ENCODE measurements around the gene C1QTNF1.

Gene C1QTNF1

GRCh38 chr17:79072544-79072943, 48.6 kb downstream of the C1QTNF1 start:
- no peak for TF ChIP-seq GATA3 (IDR thresholded peaks at IDR 0.05; ENCODE audit: low read depth, low read length)
- no peak for TF ChIP-seq GATA2 (IDR thresholded peaks at IDR 0.05; ENCODE audit: low read depth, low read length)

GRCh38 chr17:79073016-79073705, 49.2 kb downstream of the C1QTNF1 start:
- no peak for TF ChIP-seq GATA3 (IDR thresholded peaks at IDR 0.05; ENCODE audit: low read depth, low read length)
- no peak for TF ChIP-seq GATA2 (IDR thresholded peaks at IDR 0.05; ENCODE audit: low read depth, low read length)

GRCh38 chr17:79073706-79074088, 49.7 kb downstream of the C1QTNF1 start:
- TF ChIP-seq GATA2 (IDR thresholded peaks at IDR 0.05; ENCODE audit: low read depth, low read length) (no peak), GATA3 (IDR thresholded peaks at IDR 0.05; ENCODE audit: low read depth, low read length) (no peak)

GRCh38 chr17:79074649-79075445, 50.9 kb downstream of the C1QTNF1 start, which contains the start of gene ENGASE:
TSS of gene ENGASE (plus strand) at chr17:79074824. CDS start at chr17:79074945, 121 bp downstream.
- TF ChIP-seq GATA2 (IDR thresholded peaks at IDR 0.05; ENCODE audit: low read depth, low read length) (no peak), GATA3 (IDR thresholded peaks at IDR 0.05; ENCODE audit: low read depth, low read length) (no peak)

GRCh38 chr17:79075446-79075750, 51.4 kb downstream of the C1QTNF1 start:
- no peak for TF ChIP-seq GATA2 (IDR thresholded peaks at IDR 0.05; ENCODE audit: low read depth, low read length)
- TF ChIP-seq GATA3 (IDR thresholded peaks at IDR 0.05; ENCODE audit: low read depth, low read length) = no peak

GRCh38 chr17:79075861-79076406, 52.0 kb downstream of the C1QTNF1 start:
- TF ChIP-seq GATA2 (IDR thresholded peaks at IDR 0.05; ENCODE audit: low read depth, low read length) (no peak), GATA3 (IDR thresholded peaks at IDR 0.05; ENCODE audit: low read depth, low read length) (no peak)

GRCh38 chr17:79077587-79077986, 53.6 kb downstream of the C1QTNF1 start:
- TF ChIP-seq GATA2 (IDR thresholded peaks at IDR 0.05; ENCODE audit: low read depth, low read length) (no peak), GATA3 (IDR thresholded peaks at IDR 0.05; ENCODE audit: low read depth, low read length) (no peak)

- TF ChIP-seq GATA3 (IDR thresholded peaks at IDR 0.05; ENCODE audit: low read depth, low read length) = no peak
- TF ChIP-seq GATA2 (IDR thresholded peaks at IDR 0.05; ENCODE audit: low read depth, low read length) = no peak
These were observed 54.7 kb downstream of the C1QTNF1 start for GRCh38 chr17:79078476-79079190.

GRCh38 chr17:79079421-79080200, 55.6 kb downstream of the C1QTNF1 start:
- no peak for TF ChIP-seq GATA2 (IDR thresholded peaks at IDR 0.05; ENCODE audit: low read depth, low read length)
- TF ChIP-seq GATA3 (IDR thresholded peaks at IDR 0.05; ENCODE audit: low read depth, low read length) = no peak

GRCh38 chr17:79080349-79080748, 56.4 kb downstream of the C1QTNF1 start:
- TF ChIP-seq GATA2 (IDR thresholded peaks at IDR 0.05; ENCODE audit: low read depth, low read length) = no peak
- no peak for TF ChIP-seq GATA3 (IDR thresholded peaks at IDR 0.05; ENCODE audit: low read depth, low read length)

GRCh38 chr17:79080761-79081290, 56.9 kb downstream of the C1QTNF1 start:
- TF ChIP-seq GATA2 (IDR thresholded peaks at IDR 0.05; ENCODE audit: low read depth, low read length) (no peak), GATA3 (IDR thresholded peaks at IDR 0.05; ENCODE audit: low read depth, low read length) (no peak)

- TF ChIP-seq GATA3 (IDR thresholded peaks at IDR 0.05; ENCODE audit: low read depth, low read length) (no peak), GATA2 (IDR thresholded peaks at IDR 0.05; ENCODE audit: low read depth, low read length) (no peak)
These were observed 57.8 kb downstream of the C1QTNF1 start for GRCh38 chr17:79081571-79082276.
